Activated CD8-positive, alpha-beta memory T cell treated with anti-CD3 and anti-CD28 coated beads for 4 hours (primary cell): Measurements from ENCODE around the gene ACTN2.

Experiments
- DNase-seq, 2 donors: peaks; one replicate each; pipeline ENCODE4 v3.0.0-alpha.2; 2020; ENCODE audit warnings: low read depth in 2 of 2

ACTN2 gene

DNA sequence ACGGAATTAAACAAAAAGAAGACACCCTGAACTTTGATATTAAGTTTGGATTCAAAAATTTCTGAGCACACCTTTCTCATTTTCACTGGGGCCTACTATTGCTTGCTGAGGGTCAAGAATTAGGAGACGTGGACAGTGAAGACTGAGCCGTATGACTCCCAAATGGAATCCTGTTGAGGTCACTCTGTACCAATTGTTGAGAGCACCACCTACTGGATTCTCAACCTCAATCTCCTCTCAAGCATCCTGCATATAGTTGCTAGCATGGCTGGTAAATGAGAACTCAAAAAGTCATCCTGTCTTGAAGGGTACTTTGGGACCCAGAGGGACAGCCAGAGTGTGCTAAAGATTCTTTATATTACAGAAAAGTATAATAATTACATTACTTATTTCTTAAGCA, 88.6 kb downstream of the ACTN2 start:
- no peak for DNase-seq

DNA sequence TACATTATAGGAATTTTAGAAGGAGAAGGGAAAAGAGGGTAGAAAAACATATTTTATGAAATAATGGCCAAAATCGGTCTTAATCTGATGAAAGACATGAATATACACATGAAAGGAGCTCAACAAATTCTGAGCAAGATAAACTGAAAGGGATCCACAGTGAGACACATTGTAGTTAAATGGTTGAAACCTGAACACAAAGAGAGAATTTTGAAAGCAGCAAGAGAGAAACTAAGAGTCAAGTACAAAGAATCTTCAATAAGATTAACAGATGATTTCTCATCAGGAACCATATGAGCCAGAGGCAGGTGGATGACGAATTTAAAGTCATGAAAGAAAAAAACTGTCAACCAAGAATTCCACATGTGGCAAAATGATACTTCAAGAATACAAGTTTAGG, 93.0 kb downstream of the ACTN2 start:
- DNase-seq = no peak

DNA sequence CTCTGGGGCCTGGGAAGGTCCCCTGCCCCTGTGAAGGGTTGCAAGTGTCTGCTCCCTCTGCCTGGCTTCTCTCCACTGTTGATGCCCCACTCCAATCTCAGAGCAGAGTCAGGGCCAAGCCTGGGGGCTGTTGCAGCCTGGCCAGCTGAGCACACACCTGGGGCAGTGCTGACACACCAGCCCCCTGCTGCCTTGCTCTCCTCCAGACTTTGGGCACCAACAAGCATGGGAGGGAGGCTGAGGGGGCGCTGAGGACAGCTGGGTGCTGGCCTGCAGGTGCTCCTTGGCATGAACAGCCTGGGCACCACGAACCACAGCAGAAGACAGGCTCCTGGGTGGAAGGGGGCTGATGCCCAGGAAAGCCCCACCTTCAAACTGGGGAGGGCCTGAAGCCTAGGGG, 99.2 kb downstream of the ACTN2 start:
- no peak for DNase-seq

DNA sequence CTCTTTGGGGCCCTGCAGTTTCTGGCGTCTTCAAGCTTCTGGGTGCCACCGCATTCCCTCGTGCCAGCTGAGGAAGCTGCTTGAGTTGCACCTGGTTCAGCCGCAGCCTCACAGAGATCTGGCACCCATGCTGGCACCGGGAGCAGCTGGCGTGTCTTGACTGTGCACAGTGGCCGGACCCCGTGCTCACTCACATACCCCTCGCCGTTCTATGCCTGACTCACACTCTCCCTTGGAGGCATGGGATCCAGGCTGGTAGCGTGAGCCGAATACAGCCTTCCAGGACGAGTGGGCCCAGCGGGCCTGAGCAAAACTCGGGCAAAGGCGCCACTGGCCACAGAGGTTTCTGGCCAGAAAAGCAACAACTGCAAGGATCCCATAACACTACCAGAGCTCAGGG, 100.2 kb downstream of the ACTN2 start:
- no peak for DNase-seq

DNA sequence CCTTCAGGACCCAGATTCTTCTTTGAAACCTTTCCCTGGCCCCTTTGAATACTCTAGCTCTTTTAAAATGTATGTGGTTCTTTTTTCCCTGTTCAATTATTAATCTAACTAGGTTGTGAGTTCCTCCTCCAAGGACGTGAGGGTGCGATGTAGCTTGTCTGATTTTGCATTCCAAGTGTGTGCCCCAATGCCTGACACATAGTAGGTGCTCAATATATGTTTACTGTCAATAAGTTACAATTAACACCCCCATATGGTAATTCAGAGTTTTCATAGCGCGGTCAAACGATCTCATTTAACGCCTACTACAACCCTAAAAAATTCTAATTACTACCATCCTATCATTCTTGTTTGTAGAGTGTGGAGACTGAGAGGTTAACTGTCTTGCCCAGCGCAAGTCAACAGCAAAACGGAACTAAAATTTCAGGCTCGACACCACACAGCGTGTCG, 108.3 kb downstream of the ACTN2 start:
- no peak for DNase-seq

DNA sequence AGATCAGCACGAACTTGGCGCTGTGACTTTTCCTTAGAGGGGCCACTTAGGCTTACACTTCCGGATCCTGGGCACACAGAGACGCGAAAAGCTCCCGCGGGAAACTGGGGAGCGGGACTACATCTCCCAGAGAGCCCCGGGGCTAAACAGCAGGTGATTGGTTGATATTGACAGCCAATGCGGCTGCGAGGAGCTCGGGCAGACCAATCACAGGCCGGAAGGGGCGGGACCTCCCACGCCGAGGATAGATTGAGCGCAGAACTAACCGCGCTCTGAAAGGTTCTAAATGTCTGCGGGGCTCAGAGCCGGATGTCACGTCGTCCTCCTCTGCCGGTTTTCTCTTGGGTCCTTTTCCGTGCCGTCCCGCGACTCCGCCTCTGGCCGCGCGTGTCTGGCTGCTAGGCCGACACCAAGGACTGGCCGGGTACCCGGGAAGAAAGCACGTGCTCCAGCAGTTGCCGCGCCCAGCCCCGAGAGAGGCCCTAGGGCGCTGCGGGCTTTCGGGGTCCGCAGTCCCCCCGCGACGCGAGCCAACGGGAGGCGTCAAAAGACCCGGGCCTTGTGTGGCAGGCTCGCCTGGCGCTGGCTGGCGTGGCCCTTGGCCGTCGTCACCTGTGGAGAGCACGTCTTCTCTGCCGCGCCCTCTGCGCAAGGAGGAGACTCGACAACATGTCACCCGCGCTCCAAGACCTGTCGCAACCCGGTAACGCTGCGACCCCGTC, 108.9 kb downstream of the ACTN2 start, which contains the start of gene MTR:
TSS of gene MTR (plus strand) at position 258 of the 722 bp plus-strand sequence. CDS start at position 670, 412 bp downstream.
- DNase-seq = peak; percentile 91 to 92

DNA sequence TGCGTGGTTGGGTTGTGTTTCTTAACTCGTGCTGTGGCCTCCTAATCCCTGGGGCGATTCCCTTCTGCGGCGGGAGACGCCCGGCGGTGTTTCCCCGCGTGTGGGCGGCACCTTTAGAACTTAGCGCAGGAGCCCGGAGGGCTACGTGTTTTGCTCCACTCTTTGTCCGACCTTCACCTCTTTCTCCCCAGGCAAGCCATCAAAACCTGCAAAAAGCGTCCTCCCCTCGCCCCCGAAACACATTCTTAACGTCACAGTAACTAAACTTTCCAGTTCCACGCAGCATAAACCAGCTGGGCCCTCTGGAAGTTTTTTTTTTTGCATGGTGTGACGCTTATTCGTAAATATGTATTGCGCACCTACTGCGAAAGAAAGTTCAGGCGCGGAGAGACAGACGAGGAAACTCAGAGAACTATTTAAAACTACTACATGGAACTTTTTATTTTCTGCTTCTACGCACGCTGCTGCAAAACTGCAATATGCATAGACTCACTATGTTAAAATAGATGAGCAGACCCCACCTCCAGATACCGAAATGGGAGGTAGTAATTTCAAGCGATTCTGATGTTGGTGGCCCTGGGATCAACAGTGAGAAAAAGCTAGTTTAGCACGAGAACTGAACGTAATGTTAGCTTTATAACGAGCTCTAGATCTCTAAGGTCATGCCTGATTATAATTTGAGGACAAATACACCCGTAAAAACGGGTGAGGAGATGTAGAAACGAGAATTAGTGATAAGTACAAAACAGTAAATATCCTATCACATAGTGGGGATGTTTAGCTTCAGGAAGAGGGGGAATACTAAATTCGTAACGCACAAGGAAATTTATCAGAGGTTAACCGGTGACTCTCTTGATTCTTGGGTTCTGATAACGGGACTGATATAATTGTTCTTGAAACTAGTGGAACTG, 109.7 kb downstream of the ACTN2 start:
- peak in 1 of 2 donors; percentile 53 for DNase-seq

DNA sequence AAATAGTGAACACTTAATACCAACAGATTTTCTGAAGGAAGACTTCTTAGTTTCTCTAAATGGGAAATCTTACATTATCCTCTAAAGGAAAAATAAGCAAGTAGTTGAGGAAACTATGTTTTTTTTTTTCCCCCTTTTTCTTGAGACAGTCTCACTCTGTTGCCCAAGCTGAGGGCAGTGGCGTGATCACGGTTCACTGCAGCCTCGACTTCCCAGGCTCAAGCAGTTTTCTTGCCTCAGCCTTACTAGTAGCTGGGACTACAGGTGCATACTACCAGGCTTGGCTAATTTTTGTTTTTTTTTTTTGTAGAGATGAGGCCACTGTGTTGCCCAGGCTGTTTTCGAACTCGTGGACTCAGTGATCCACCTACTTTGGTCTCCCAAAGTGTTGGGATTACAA, 112.7 kb downstream of the ACTN2 start:
- DNase-seq = no peak

DNA sequence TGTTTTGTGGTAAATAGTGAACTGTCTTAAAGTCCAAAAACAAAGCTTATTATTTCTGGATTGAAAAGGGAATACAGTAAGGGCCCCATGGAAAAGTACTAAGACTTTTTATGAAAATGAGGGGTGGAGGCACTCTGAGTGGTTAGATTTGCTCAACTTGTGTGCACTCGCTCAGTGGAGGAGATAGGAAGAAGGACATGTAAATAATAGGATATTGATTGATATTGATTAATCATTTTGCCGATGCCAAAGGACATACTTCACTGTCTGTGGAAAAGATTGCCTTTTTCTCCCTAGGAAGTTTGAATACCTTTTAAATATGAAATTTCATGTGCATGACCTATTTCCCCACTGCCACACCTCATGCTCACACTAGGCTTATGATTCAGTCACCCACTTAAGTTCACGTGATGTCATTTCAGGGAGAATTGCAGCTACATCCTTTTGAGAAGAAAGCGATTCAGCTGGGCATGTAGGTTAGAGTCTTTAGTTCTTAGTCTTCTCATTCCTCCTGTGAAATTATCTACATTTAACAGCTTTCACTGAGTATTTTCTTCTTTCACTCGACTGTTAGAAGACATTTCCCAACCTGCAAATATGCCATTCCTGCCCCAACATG, 113.8 kb downstream of the ACTN2 start:
- no peak for DNase-seq

DNA sequence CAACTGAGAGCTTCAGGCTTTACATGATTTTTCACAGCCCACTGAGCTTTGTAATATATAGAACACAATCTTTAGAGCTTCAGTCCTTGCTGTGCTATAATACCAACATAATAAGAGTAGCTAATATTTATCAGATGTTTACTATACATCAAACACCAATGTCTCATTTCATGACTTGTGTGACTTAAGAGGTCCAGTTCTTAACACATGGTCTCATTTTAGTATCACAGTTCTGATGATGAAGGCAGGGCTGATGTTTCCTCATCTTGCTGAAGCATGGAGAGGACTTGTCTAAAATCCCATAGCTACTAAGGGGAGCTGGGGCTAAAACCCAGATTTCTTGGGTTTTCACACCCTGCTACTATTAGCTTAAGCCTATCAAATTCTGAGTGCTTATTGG, 114.3 kb downstream of the ACTN2 start:
- DNase-seq = no peak

DNA sequence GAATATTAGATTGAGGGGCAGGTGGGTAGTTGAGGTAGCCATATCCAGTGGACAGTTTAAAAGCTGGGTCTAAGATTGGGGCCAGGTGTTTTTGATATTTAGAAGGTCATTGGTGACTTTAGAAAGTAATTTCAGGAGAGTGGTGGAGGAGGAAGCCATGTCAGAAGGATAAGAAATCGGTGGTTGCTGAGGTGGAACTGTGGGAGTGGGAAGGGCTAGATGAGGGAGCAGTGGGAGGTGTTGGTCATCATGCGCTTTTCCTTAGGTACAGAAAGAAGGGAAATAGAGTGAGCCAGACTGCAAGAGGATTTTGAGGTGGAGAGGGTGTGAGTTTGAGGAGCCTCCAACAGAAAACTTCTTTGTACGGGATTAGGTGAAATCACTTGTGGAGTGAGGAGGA, 116.0 kb downstream of the ACTN2 start:
- DNase-seq = no peak

DNA sequence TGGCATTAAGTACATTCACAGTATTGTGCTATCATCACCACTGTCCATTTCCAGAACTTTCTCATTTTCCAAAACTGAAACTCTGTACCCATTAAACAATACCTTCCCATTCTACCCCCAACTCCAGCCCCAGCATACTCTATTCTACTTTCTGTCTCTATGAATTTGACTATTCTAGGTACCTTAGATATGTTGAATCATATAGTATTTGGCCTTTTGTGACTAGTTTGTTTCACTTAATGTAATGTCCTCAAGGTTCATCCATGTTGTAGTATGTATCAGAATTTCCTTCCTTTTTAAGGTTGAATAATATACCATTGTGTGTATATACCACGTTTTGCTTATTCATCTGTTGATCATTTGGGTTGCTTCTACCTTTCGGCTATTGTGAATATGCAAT, 120.3 kb downstream of the ACTN2 start:
- DNase-seq = no peak

DNA sequence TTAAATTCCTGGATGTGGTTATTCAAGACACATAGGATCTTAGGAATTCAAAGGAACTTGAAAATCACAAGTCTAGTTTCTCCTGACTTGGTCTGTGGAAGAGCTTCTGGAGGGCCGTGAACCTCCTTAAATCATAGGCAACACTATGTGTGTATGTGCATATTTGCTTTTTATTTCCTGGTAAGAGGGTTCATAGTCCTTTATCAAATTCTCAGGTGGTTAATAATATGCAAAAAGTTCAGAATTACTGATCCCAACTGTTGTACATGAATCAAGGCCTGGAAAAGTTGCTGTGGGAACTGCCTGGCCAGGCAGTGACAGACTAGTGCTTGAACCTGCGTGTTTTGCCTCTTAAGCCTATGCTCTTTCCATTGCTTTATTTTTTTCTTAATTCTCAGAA, 121.7 kb downstream of the ACTN2 start:
- DNase-seq = no peak

DNA sequence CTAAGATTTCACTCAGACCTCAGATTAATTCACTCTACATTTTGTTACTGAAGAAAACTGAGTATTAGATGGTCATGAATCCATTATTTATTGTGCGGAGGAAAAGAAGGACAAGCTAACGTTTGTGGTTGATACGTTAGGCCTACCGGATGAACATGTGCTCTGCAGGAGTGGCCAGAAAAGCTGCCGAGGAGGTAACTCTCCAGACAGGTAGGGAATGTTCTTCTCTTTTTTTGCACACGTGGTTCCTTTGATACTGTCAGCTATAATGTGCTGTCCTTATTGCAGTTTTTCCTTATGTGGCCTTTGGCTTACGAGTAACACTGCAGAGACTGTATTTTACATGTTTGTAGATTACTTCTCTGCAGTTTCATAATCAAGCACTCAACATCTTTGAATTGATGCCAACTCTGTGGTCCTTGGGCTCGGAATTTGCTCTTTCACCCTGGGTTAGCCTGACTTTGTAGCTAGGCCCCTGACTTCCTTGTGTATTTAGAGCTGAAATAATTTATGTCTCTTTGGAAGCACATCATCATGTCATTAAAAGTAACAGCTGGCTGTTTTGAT, 122.3 kb downstream of the ACTN2 start:
- DNase-seq = no peak

DNA sequence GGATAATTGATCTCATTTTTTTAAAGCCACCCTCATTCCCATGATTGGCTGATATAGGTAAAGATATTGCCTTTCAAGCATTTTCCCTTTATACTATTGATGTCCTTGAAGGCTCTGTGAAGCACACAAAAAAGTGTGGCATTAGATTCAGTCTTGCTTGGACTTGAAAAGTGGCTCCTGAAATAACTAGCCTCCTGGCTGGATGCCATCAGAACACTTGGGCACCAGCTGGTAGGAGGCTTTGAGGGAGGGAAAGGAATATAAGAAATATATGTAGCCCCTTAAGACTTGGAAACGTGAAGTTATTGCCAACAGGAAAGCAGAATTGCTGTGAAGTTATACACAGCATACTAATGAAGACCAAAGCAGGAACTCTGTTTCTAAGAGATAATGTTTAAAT, 122.8 kb downstream of the ACTN2 start:
- DNase-seq = no peak

DNA sequence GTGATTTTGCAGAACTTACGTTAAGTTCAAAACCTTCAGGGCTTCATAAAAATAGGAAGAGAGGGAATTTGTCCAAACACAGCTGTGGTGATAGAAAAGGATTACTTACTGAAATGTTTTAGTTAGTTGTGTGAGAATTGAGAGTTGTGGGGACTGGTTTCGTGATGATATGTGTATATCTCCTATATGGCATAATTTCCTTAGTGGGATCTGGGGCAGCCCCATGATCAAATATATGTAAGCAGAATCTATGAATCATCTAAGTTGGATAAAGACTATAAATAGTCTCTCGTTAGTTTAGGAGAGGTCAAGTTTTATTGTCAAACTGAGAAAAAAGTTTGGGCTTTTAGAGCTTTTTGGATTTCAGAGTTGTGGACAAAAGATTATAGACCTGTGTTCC, 123.7 kb downstream of the ACTN2 start:
- DNase-seq = no peak

DNA sequence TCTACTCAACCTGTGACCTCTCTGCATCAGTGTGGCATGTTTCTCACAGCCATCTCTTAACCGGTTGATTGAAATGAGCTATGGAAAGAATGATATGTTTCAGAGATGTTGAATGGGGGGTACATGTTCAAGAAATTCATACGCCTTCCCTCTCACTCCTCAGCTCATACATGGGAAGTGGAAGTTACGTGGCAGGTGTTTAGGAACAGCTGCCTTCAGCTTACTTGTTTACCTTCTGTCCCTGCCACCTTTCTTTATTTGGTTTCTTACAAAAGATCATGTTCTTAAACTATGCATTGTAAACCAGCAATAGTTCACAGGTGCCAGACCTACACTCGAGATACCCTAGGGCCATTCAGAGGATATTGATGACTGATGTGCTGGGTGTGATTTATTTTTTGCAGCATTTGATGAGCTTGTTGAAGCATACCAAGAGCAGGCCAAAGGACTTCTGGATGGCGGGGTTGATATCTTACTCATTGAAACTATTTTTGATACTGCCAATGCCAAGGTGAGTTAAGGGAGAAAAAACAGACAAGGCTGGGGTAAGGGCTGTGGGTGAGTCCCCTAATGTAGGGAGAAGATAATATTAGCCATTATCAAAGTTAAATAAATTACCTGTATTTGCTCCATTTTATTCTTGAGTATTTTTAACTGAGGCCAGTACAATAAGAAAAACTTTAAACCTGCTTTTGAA, 126.2 kb downstream of the ACTN2 start:
- no peak for DNase-seq
